ENCODE results near the gene FBXO24.

Gene FBXO24

DNA sequence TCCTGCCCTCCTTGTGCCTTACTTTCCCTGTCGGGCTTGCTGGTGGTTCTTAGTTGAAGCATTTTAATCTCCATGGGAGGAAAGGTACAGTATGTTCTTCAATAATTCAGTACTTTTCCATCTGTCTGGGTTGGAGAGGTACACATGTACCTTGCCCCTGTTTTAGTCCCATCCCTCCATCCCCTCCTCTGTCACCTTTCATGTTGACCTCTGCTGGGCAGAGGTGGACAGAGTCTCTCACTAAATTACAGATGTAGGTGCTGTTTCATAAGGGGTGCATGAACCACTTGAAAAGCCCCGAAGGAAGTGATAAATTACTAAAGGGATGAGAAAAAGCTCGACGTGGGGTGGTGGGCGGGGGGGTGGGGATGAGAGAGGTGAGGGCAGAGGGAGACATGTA, 41.7 kb upstream of the FBXO24 start:
- Histone ChIP-seq H4K8ac (ENCODE audit: low read depth, low read length) (no peak overlapping the region), H3K9ac (ENCODE audit: low read depth, low read length, poor library complexity) (no peak overlapping the region), H3K14ac (ENCODE audit: low read length) (no peak overlapping the region), H3K4me3 (ENCODE audit: low read length in 2 of 2) (no peak overlapping the region), H3K79me1 (ENCODE audit: low read depth, low read length) (no peaks in the 10 kb centered on the region), H2BK120ac (ENCODE audit: low read depth, low read length) (no peak overlapping the region), H2BK15ac (ENCODE audit: low read length) (no peak overlapping the region), H3K4ac (ENCODE audit: low read length) (no peak overlapping the region), H3K36me3 (replicated peaks in 1 of 2; ENCODE audit: control insufficient read depth in 2 of 2, insufficient read depth in 2 of 2, low read length in 2 of 2) (peaks cover 3 to 8% of the 10 kb centered on the region in 2 donors), H3K4me1 (ENCODE audit: control insufficient read depth in 2 of 2, insufficient read depth in 1 of 2, low read depth in 1 of 2, low read length in 2 of 2) (peaks cover 12 to 35% of the 10 kb centered on the region in 2 donors), H2AK5ac (ENCODE audit: low read depth, low read length) (no peak overlapping the region), H2AFZ (ENCODE audit: low read length) (no peak overlapping the region), H3K23ac (ENCODE audit: low read depth, low read length, poor library complexity) (no peak overlapping the region), H3K18ac (ENCODE audit: low read length) (no peak overlapping the region), H3K9me3 (replicated peaks in 1 of 2; ENCODE audit: control insufficient read depth in 2 of 2, insufficient read depth in 1 of 2, low read depth in 1 of 2, low read length in 2 of 2) (no peaks in the 10 kb centered on the region), H3K27me3 (ENCODE audit: control insufficient read depth in 3 of 3, insufficient read depth in 3 of 3, low read depth in 1 of 3, low read length in 3 of 3) (peaks cover 0 to 3% (median 0%) of the 10 kb centered on the region in 3 experiments), H2BK12ac (ENCODE audit: low read length) (no peak overlapping the region), H4K91ac (ENCODE audit: low read depth, low read length, poor library complexity) (no peak overlapping the region), H2BK5ac (ENCODE audit: low read length) (no peak overlapping the region), H3K27ac (replicated peaks; ENCODE audit: low read length) (no peak overlapping the region), H3K4me2 (ENCODE audit: insufficient read depth, low read length, poor library complexity, severe bottlenecking) (no peak overlapping the region)
- DNase-seq (ENCODE audit: low spot score) = no peak
- WGBS, 2 donors (ENCODE audit: extremely low coverage in 2 of 2, insufficient read length in 2 of 2, insufficient replicate concordance in 1 of 2) = no CpG with 5 or more reads among the region's 5 CpGs

DNA sequence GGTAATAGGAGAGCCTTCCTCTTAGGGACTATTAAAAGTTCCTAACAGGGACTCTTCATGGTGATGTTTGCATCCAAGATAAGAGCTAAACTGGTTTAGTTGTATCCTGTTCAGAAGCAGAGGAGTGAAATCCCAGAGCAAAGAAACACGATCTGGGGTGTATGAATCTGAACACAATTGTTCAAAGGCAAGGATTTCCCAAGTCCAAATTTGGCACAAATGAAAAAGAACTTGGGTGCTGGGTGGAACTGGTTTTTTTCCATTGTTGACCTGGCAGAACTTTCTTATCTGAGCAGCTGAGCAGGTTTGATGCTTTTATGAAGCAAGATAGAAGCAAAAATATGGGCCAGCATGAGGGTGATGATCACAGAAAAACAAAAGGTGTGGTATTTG, 41.2 kb upstream of the FBXO24 start:
- H2AK5ac ChIP-seq (ENCODE audit: low read depth, low read length) = no peak overlapping the region
- no peak for DNase-seq (ENCODE audit: low spot score)
- no peak overlapping the region for H3K9ac ChIP-seq (ENCODE audit: low read depth, low read length, poor library complexity)
- H2BK12ac ChIP-seq (ENCODE audit: low read length) = no peak overlapping the region
- H3K4me1 ChIP-seq (ENCODE audit: control insufficient read depth in 2 of 2, insufficient read depth in 1 of 2, low read depth in 1 of 2, low read length in 2 of 2) = peaks cover 10 to 32% of the 10 kb centered on the region in 2 donors
- WGBS, 2 donors (ENCODE audit: extremely low coverage in 2 of 2, insufficient read length in 2 of 2, insufficient replicate concordance in 1 of 2) = no CpG with 5 or more reads among the region's 1 CpG
- no peak overlapping the region for H2AFZ ChIP-seq (ENCODE audit: low read length)
- no peak overlapping the region for H3K23ac ChIP-seq (ENCODE audit: low read depth, low read length, poor library complexity)
- no peak overlapping the region for H2BK15ac ChIP-seq (ENCODE audit: low read length)
- no peak overlapping the region for H4K8ac ChIP-seq (ENCODE audit: low read depth, low read length)
- peaks cover 3 to 13% of the 10 kb centered on the region in 2 donors for H3K36me3 ChIP-seq (replicated peaks in 1 of 2; ENCODE audit: control insufficient read depth in 2 of 2, insufficient read depth in 2 of 2, low read length in 2 of 2)
- no peak overlapping the region for H4K91ac ChIP-seq (ENCODE audit: low read depth, low read length, poor library complexity)
- H3K18ac ChIP-seq (ENCODE audit: low read length) = no peak overlapping the region
- H3K14ac ChIP-seq (ENCODE audit: low read length) = no peak overlapping the region
- no peak overlapping the region for H3K4ac ChIP-seq (ENCODE audit: low read length)
- H3K9me3 ChIP-seq (replicated peaks in 1 of 2; ENCODE audit: control insufficient read depth in 2 of 2, insufficient read depth in 1 of 2, low read depth in 1 of 2, low read length in 2 of 2) = no peaks in the 10 kb centered on the region
- no peak overlapping the region for H3K4me2 ChIP-seq (ENCODE audit: insufficient read depth, low read length, poor library complexity, severe bottlenecking)
- H2BK120ac ChIP-seq (ENCODE audit: low read depth, low read length) = no peak overlapping the region
- H2BK5ac ChIP-seq (ENCODE audit: low read length) = no peak overlapping the region
- H3K4me3 ChIP-seq (ENCODE audit: low read length in 2 of 2) = no peak overlapping the region
- H3K27me3 ChIP-seq (ENCODE audit: control insufficient read depth in 3 of 3, insufficient read depth in 3 of 3, low read depth in 1 of 3, low read length in 3 of 3) = peaks cover 0 to 3% (median 0%) of the 10 kb centered on the region in 3 experiments
- no peaks in the 10 kb centered on the region for H3K79me1 ChIP-seq (ENCODE audit: low read depth, low read length)
- no peak overlapping the region for H3K27ac ChIP-seq (replicated peaks; ENCODE audit: low read length)

DNA sequence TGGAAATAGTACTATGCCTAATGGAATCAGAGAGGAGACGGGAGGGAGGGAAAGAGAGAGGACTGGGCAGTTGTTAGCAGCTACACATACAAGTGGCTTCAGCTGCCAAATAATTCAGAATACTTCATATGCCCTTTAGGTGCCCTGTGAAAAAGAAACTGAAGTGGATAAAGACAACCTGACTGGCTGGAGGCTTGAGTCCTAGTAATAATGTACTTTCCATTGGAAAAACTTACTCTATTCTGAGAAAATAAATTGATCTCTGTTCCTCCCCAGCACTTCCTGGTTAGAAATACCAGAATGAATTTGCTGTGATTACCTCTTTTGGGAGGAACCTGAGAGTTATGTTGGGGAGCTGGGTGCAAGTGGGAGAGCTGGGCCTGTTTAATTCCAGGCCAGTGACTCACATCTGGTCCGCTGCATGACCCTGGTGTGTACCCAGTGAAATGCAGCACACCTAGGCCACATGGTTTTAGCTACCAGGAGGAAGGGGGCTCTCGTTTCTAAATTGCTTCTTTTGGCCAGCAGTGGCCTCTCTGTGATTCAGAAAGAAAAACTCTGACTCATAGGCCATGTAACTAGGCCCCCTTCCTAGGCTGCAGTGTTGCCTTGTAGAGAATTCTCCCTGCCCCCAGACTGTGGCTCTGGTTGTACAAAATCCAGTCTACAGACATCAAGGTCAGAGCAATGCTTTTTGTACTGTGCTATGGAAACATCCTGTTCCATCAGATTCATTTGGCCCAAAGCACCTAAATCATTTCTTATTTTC, 40.6 kb upstream of the FBXO24 start:
- Histone ChIP-seq H3K18ac (ENCODE audit: low read length) (no peak overlapping the region), H3K27me3 (ENCODE audit: control insufficient read depth in 3 of 3, insufficient read depth in 3 of 3, low read depth in 1 of 3, low read length in 3 of 3) (no peaks in the 10 kb centered on the region), H3K9me3 (replicated peaks in 1 of 2; ENCODE audit: control insufficient read depth in 2 of 2, insufficient read depth in 1 of 2, low read depth in 1 of 2, low read length in 2 of 2) (no peaks in the 10 kb centered on the region), H2BK12ac (ENCODE audit: low read length) (no peak overlapping the region), H2BK120ac (ENCODE audit: low read depth, low read length) (no peak overlapping the region), H3K4ac (ENCODE audit: low read length) (no peak overlapping the region), H2AFZ (ENCODE audit: low read length) (peak overlapping the region; percentile 17), H3K4me1 (ENCODE audit: control insufficient read depth in 2 of 2, insufficient read depth in 1 of 2, low read depth in 1 of 2, low read length in 2 of 2) (peaks cover 8 to 32% of the 10 kb centered on the region in 2 donors), H3K27ac (replicated peaks; ENCODE audit: low read length) (no peak overlapping the region), H2AK5ac (ENCODE audit: low read depth, low read length) (no peak overlapping the region), H3K9ac (ENCODE audit: low read depth, low read length, poor library complexity) (no peak overlapping the region), H4K8ac (ENCODE audit: low read depth, low read length) (no peak overlapping the region), H3K4me3 (ENCODE audit: low read length in 2 of 2) (no peak overlapping the region), H4K91ac (ENCODE audit: low read depth, low read length, poor library complexity) (no peak overlapping the region), H3K36me3 (replicated peaks in 1 of 2; ENCODE audit: control insufficient read depth in 2 of 2, insufficient read depth in 2 of 2, low read length in 2 of 2) (peaks cover 5 to 17% of the 10 kb centered on the region in 2 donors), H3K14ac (ENCODE audit: low read length) (no peak overlapping the region), H2BK5ac (ENCODE audit: low read length) (no peak overlapping the region), H2BK15ac (ENCODE audit: low read length) (no peak overlapping the region), H3K4me2 (ENCODE audit: insufficient read depth, low read length, poor library complexity, severe bottlenecking) (no peak overlapping the region), H3K23ac (ENCODE audit: low read depth, low read length, poor library complexity) (no peak overlapping the region), H3K79me1 (ENCODE audit: low read depth, low read length) (no peaks in the 10 kb centered on the region)
- DNase-seq (ENCODE audit: low spot score) = no peak
- no CpG with 5 or more reads among the region's 3 CpGs for WGBS, 2 donors (ENCODE audit: extremely low coverage in 2 of 2, insufficient read length in 2 of 2, insufficient replicate concordance in 1 of 2)

DNA sequence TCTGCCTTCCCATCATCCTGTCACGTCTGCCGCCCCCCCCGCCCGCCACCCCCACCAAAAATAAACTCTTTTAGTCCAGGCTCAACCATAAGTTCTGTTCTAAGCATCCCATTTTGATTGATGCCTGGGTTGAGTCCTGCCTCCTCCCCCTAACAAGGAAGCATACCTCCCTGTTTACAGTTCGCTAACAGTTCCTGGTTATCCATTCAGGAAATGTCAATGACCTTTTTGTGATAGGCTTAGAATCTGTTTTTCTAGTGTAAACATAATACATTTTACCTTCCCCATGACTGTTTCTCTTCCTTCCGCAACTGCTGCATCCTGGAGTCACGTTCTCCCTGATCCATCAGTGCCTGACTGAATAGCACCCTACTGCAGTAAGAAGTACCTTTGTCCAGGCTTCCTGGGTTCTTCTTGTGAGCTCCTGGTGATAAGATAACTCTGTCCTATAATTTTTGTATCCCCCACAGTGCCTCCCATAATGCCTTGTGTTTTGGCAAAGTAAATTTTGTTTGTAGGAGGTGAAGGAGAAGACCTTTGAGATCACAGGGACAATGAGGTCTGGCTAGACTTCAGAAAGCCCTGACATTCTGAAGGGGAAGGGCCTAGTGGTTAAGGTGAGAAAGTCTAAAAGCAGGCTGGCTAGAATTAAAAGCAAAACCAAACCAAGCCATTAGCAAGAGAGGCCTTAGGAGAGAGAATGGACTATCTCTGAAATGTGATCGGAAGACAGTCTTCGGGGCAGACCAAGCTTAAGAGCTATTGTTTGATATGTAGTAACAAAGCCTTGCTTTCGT, 39.8 kb upstream of the FBXO24 start:
- no peak overlapping the region for H3K4me3 ChIP-seq (ENCODE audit: low read length in 2 of 2)
- no peak overlapping the region for H3K27ac ChIP-seq (replicated peaks; ENCODE audit: low read length)
- no peak overlapping the region for H2BK5ac ChIP-seq (ENCODE audit: low read length)
- WGBS, 2 donors (ENCODE audit: extremely low coverage in 2 of 2, insufficient read length in 2 of 2, insufficient replicate concordance in 1 of 2) = no CpG with 5 or more reads among the region's 10 CpGs
- no peak overlapping the region for H2BK120ac ChIP-seq (ENCODE audit: low read depth, low read length)
- H3K4me2 ChIP-seq (ENCODE audit: insufficient read depth, low read length, poor library complexity, severe bottlenecking) = no peak overlapping the region
- no peaks in the 10 kb centered on the region for H3K79me1 ChIP-seq (ENCODE audit: low read depth, low read length)
- no peak overlapping the region for H2AK5ac ChIP-seq (ENCODE audit: low read depth, low read length)
- H3K27me3 ChIP-seq (ENCODE audit: control insufficient read depth in 3 of 3, insufficient read depth in 3 of 3, low read depth in 1 of 3, low read length in 3 of 3) = no peaks in the 10 kb centered on the region
- peaks cover 5 to 21% of the 10 kb centered on the region in 2 donors for H3K36me3 ChIP-seq (replicated peaks in 1 of 2; ENCODE audit: control insufficient read depth in 2 of 2, insufficient read depth in 2 of 2, low read length in 2 of 2)
- no peak overlapping the region for H3K23ac ChIP-seq (ENCODE audit: low read depth, low read length, poor library complexity)
- H4K8ac ChIP-seq (ENCODE audit: low read depth, low read length) = no peak overlapping the region
- peak overlapping the region; percentile 17 for H2AFZ ChIP-seq (ENCODE audit: low read length)
- H3K4ac ChIP-seq (ENCODE audit: low read length) = no peak overlapping the region
- peaks cover 8 to 32% of the 10 kb centered on the region in 2 donors for H3K4me1 ChIP-seq (ENCODE audit: control insufficient read depth in 2 of 2, insufficient read depth in 1 of 2, low read depth in 1 of 2, low read length in 2 of 2)
- no peak overlapping the region for H4K91ac ChIP-seq (ENCODE audit: low read depth, low read length, poor library complexity)
- no peak overlapping the region for H2BK12ac ChIP-seq (ENCODE audit: low read length)
- H3K9me3 ChIP-seq (replicated peaks in 1 of 2; ENCODE audit: control insufficient read depth in 2 of 2, insufficient read depth in 1 of 2, low read depth in 1 of 2, low read length in 2 of 2) = no peaks in the 10 kb centered on the region
- DNase-seq (ENCODE audit: low spot score) = no peak
- H3K14ac ChIP-seq (ENCODE audit: low read length) = no peak overlapping the region
- no peak overlapping the region for H3K18ac ChIP-seq (ENCODE audit: low read length)
- no peak overlapping the region for H3K9ac ChIP-seq (ENCODE audit: low read depth, low read length, poor library complexity)
- H2BK15ac ChIP-seq (ENCODE audit: low read length) = no peak overlapping the region
